Activated CD8-positive, alpha-beta memory T cell treated with anti-CD3 and anti-CD28 coated beads for 24 hours (primary cell): Measurements from ENCODE around the gene NSUN4.

Source experiments
- DNase-seq: peaks from one replicate; pipeline ENCODE4 v3.0.0-alpha.2; 2020

Gene NSUN4

GRCh38 chr1:46408356-46409062, 67.9 kb downstream of the NSUN4 start:
- DNase-seq, result no peak

- no peak for DNase-seq
Measured at GRCh38 chr1:46409063-46409372, 68.4 kb downstream of the NSUN4 start.

GRCh38 chr1:46410156-46411009, 69.8 kb downstream of the NSUN4 start:
- DNase-seq, result no peak

- DNase-seq, result no peak
Measured at GRCh38 chr1:46411010-46411405, 70.4 kb downstream of the NSUN4 start.
